DND-41 (cell line): ENCODE data around the gene KIAA1755.

Experiments
- EZH2 ChIP-seq: IDR thresholded peaks from 3 replicates; pipeline ENCODE4 v1.6.1; 2012; ENCODE audit warnings: borderline replicate concordance, low read depth, mild to moderate bottlenecking, moderate library complexity, low read length, inconsistent platforms; ENCODE audit not compliant: severe bottlenecking
- TF ChIP-seq, protein P1 (sequence below): IDR thresholded peaks from 2 replicates; pipeline ENCODE4 v1.5.1; 2012; ENCODE audit warnings: borderline replicate concordance, low read length, moderate library complexity, mild to moderate bottlenecking; ENCODE audit not compliant: poor library complexity, severe bottlenecking; ENCODE audit errors: extremely low read depth

GRCh38 chr20:38166703-38167233 lies 93.8 kb downstream of the KIAA1755 start:
- TF ChIP-seq, protein P1, sequence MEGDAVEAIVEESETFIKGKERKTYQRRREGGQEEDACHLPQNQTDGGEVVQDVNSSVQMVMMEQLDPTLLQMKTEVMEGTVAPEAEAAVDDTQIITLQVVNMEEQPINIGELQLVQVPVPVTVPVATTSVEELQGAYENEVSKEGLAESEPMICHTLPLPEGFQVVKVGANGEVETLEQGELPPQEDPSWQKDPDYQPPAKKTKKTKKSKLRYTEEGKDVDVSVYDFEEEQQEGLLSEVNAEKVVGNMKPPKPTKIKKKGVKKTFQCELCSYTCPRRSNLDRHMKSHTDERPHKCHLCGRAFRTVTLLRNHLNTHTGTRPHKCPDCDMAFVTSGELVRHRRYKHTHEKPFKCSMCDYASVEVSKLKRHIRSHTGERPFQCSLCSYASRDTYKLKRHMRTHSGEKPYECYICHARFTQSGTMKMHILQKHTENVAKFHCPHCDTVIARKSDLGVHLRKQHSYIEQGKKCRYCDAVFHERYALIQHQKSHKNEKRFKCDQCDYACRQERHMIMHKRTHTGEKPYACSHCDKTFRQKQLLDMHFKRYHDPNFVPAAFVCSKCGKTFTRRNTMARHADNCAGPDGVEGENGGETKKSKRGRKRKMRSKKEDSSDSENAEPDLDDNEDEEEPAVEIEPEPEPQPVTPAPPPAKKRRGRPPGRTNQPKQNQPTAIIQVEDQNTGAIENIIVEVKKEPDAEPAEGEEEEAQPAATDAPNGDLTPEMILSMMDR, result no peak
- no peak for TF ChIP-seq EZH2
